K562 (cell line): ENCODE data around the gene POLDIP3. TPM values are rescaled to one million over a fixed set of nuclear protein-coding genes. Genes with fewer than 3 reads are reported as not detected.
A peak's percentile ranks its signal among the peaks of the same experiment; 100 is the strongest.
"Not testable (repeated sequence)": the region's sequence is repeated elsewhere in the genome, so short reads cannot be mapped to it uniquely, and the experiment has no call there.

Source experiments
- ATAC-seq: fragments of 200-7000 bp; cut with Tn5 transposase; 3 replicates; pipeline ENCODE4 v1.9.1; 2020; ENCODE audit warnings: moderate library complexity
- BruUV-seq: library from RNA; stranded (reverse); fragments of 400-500 nt; replicated peaks from 2 replicates; lab custom pipeline; 2021; lab: Mats Ljungman, UMichigan
- CTCF ChIA-PET: fragments of 300-600 bp; formaldehyde crosslinking; extraction: SDS; loops from one replicate; lab custom pipeline; 2021; ENCODE audit warnings: low intra/inter-chr PET ratio; lab: Yijun Ruan, JAX
- POLR2A ChIA-PET: fragments of 300-600, 350-650 bp; sonication (Branson Sonifier 250); formaldehyde crosslinking; extraction: SDS; loops from one replicate; lab custom pipeline; 2021; ENCODE audit warnings: antibody characterized with exemption, inconsistent platforms; lab: Yijun Ruan, JAX
- DNase-seq, 4 experiments: peaks; one replicate each; pipeline versions ENCODE4 v3.0.0 to v3.0.0-alpha.2; 2011 to 2018; ENCODE audit warnings: low spot score in 3 of 4, mixed read lengths in 3 of 4; ENCODE audit errors: extremely low read depth in 1 of 4
- FAIRE-seq: peaks from 2 replicates; lab custom pipeline; 2011; peaks lifted over from hg19 to GRCh38; lab: Jason Lieb, UNC
- H2AFZ ChIP-seq: 2 replicates; pipeline ENCODE4 v1.6.0; 2011; ENCODE audit warnings: low read depth, low read length, control low read depth, inconsistent platforms
- H3K27ac ChIP-seq: fragments of 200-600 bp; 3 replicates; pipeline ENCODE4 v1.8.0; 2011; ENCODE audit warnings: low read depth, mild to moderate bottlenecking, control low read depth, inconsistent platforms, low read length, moderate library complexity, mixed read lengths; ENCODE audit errors: extremely low read depth
- H3K27me3 ChIP-seq, 2 experiments: fragments of 300-600 bp in 1 of 2; 2 replicates in 1 of 2; 3 replicates in 1 of 2; pipeline versions ENCODE4 v1.6.0 to v1.8.0; 2011; ENCODE audit warnings: inconsistent platforms in 2 of 2, low read length in 2 of 2, mild to moderate bottlenecking in 1 of 2, mixed read lengths in 1 of 2, moderate library complexity in 1 of 2; ENCODE audit not compliant: control insufficient read depth in 2 of 2, insufficient read depth in 2 of 2
- H3K36me3 ChIP-seq: fragments of 300-600 bp; 3 replicates; pipeline ENCODE4 v1.8.0; 2011; ENCODE audit warnings: mild to moderate bottlenecking, low read length, inconsistent platforms; ENCODE audit not compliant: control insufficient read depth, insufficient read depth
- H3K4me1 ChIP-seq, 2 experiments: fragments of 200-600 bp in 1 of 2; replicated peaks in 1 of 2; 2 replicates in 1 of 2; 3 replicates in 1 of 2; pipeline versions ENCODE4 v1.5.1 to v1.8.0; 2011; ENCODE audit warnings: inconsistent platforms in 2 of 2, low read length in 2 of 2, mild to moderate bottlenecking in 1 of 2, mixed read lengths in 1 of 2, moderate library complexity in 1 of 2; ENCODE audit not compliant: control insufficient read depth in 2 of 2, insufficient read depth in 2 of 2
- H3K4me2 ChIP-seq: 2 replicates; pipeline ENCODE4 v1.6.1; 2011; ENCODE audit warnings: low read length, control low read depth, inconsistent platforms, mixed read lengths; ENCODE audit not compliant: insufficient read depth
- H3K4me3 ChIP-seq: fragments of 200-600 bp; sonication (generic), shearing (Covaris generic); 2 replicates; pipeline ENCODE4 v1.5.1; 2016; ENCODE audit warnings: control low read depth, inconsistent platforms
- H3K79me2 ChIP-seq: fragments of 200-600 bp; 3 replicates; pipeline ENCODE4 v1.8.0; 2011; ENCODE audit warnings: low read length, inconsistent platforms; ENCODE audit not compliant: control insufficient read depth, insufficient read depth
- H3K9ac ChIP-seq, 2 experiments: 2 replicates each; pipeline versions ENCODE4 v1.6.0 to v1.6.1; 2011; ENCODE audit warnings: low read depth in 2 of 2, low read length in 2 of 2, control low read depth in 1 of 2, inconsistent platforms in 1 of 2, mild to moderate bottlenecking in 1 of 2, mixed read lengths in 1 of 2; ENCODE audit not compliant: insufficient read depth in 1 of 2
- H3K9me1 ChIP-seq: one replicate; pipeline ENCODE4 v1.6.0; 2011; ENCODE audit warnings: inconsistent platforms, mild to moderate bottlenecking, low read length, moderate library complexity; ENCODE audit not compliant: control insufficient read depth, insufficient read depth
- H3K9me3 ChIP-seq: replicated peaks from 2 replicates; pipeline ENCODE4 v1.5.1; 2011; ENCODE audit warnings: low read depth, low read length, inconsistent platforms; ENCODE audit not compliant: control insufficient read depth, insufficient read depth
- H4K20me1 ChIP-seq: replicated peaks from 2 replicates; pipeline ENCODE4 v1.6.1; 2011; ENCODE audit warnings: low read length, inconsistent platforms, mixed read lengths; ENCODE audit not compliant: control insufficient read depth, insufficient read depth
- ZFX ChIP-seq: sonication (generic); formaldehyde crosslinking; IDR thresholded peaks from 2 replicates; pipeline ENCODE4 v1.8.0; 2022; ENCODE audit warnings: mild to moderate bottlenecking, missing genetic modification reagents, moderate library complexity
- WGBS: fragments of 100-300 bp; shearing (Covaris generic); methylation state at CpG from one replicate; pipeline ENCODE4 v1.1.6; 2016; ENCODE audit warnings: low coverage, mixed read lengths; ENCODE audit not compliant: insufficient coverage; ENCODE audit errors: missing lambda C conversion rate; 5-methylcytosine and 5-hydroxymethylcytosine counted together
- in situ Hi-C: fragments of 300-500 bp; cut with MboI; formaldehyde crosslinking; loops from 4 replicates; pipeline ENCODE4 v1.15.0; 2018; ENCODE audit warnings: inconsistent platforms, mixed read lengths
- intact Hi-C: fragments of 100-400 bp; cut with micrococcal nuclease; formaldehyde crosslinking; loops from 2 replicates; pipeline ENCODE4 v1.14.2; 2022
- polyA plus RNA-seq, 8 experiments: library from polyadenylated mRNA; depleted of rRNA in 4 of 8; stranded (reverse) in 5 of 8; unstranded in 3 of 8; fragments of >200 nt; fragmentation: Nextera tagmentation in 2 of 8; fragmentation: Illumina TruSeq in 1 of 8; extraction: Ambion mirVana in 2 of 8; extraction: Trizol in 1 of 8; gene quantifications; 2 replicates each; pipeline versions ENCODE4 v1.2.1 to v1.2.3, GENCODE V29; 2011 to 2014; ENCODE audit warnings: inconsistent platforms in 1 of 8, missing spikeins in 1 of 8
- total RNA-seq, 7 experiments: library from RNA; depleted of rRNA in 6 of 7; stranded (reverse); fragments of >200 nt in 6 of 7; fragmentation: Illumina TruSeq in 2 of 7; extraction: Trizol in 2 of 7; gene quantifications; 2 replicates each; pipeline versions ENCODE4 v1.2.1 to v1.2.3, GENCODE V29; 2011 to 2021; ENCODE audit warnings: low replicate concordance in 1 of 7
- TF ChIP-seq, protein P1 (sequence below): sonication (generic); formaldehyde crosslinking; IDR thresholded peaks from 2 replicates; pipeline ENCODE4 v1.8.0; 2023; ENCODE audit warnings: mild to moderate bottlenecking, missing genetic modification reagents
- TF ChIP-seq, protein P2 (sequence below): fragments of 450-650 bp; formaldehyde crosslinking; IDR thresholded peaks from 2 replicates; pipeline ENCODE4 v1.4.0; 2022; ENCODE audit warnings: missing genetic modification characterization
- TF ChIP-seq, protein P3 (sequence below): fragments of 450-650 bp; formaldehyde crosslinking; IDR thresholded peaks from 2 replicates; pipeline ENCODE4 v1.4.0; 2020; ENCODE audit warnings: mild to moderate bottlenecking, mixed read lengths

POLDIP3 gene
- total and polyA plus RNA-seq, 9 of the 15 experiments (the other 6 are each of a cell fraction or from before 2014, with no cell fraction given), result 14.3 to 53.0 (median 26.3) TPM

DNA sequence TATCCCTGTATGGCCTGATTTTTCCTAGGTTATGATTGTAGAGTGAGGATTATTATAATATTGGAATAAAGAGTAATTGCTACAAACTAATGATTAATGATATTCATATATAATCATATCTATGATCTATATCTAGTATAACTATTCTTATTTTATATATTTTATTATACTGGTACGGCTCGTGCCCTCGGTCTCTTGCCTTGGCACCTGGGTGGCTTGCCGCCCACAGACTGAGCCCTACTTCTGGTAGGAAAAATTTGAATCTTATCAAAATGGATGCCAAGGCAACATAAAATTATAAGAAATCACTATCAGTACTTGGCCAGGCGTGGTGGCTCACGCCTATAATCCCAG, 62.4 kb downstream of the POLDIP3 start:
- H3K9ac ChIP-seq, H3K27me3 ChIP-seq, BruUV-seq, H3K36me3 ChIP-seq, H3K4me3 ChIP-seq, H3K79me2 ChIP-seq, ATAC-seq, CTCF ChIA-PET, H3K4me2 ChIP-seq, in situ Hi-C loops, H4K20me1 ChIP-seq, H3K9me3 ChIP-seq, FAIRE-seq, H3K9me1 ChIP-seq, POLR2A ChIA-PET, DNase-seq, H2AFZ ChIP-seq, H3K27ac ChIP-seq: not testable (repeated sequence)
- TF ChIP-seq ZFX (CRISPR knock-in tag), result 0 out of 2 replicates have a peak, but pooled peaks have one; percentile 12
- intact Hi-C loops, result loop anchor here (2.0 kb wide), 1 partner anchor 19 kb away; no protein-coding TSS in a partner anchor
- 92% methylated on average over 6 of the region's 6 CpGs for WGBS
- H3K4me1 ChIP-seq, result peaks cover 9 to 32% of the 10 kb centered on the region in 2 experiments; a peak in 4 of 5 replicates

DNA sequence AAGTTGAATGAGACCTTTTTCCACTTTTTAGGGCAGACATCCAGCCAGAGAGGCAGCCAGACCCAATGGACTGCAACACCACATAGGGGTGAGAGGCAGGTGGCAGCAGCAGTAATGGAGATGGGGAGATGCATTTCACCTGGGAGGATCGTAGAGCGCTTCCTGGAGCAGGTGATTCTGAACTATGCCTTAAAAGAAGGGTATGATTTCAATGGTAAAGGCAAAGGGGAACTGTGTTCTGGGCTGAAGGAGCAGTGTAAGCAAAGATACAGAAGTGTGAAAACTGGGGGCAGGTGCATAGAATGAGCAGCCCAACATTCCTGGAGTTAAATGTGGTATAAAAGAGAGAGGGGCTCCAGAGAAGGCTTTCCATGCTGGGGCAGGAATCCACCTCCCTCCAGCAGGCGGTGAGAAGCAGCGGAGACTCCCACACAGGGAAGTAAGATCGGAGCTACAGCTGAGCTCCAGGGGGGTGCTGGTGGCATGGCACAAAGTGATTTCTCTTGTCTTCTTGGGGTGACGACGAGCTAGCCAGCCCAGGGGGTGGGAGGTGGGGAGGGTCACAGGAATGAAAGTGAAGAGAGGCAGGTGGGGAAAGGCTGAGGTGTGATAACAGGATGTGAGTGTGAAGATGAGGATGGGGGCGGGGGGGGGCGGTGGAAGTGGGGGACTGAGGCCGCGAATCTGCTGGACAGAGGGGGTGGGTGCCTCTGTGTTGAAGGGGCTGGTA, 65.2 kb downstream of the POLDIP3 start:
- Histone ChIP-seq H3K9ac (no peak overlapping the region), H3K9me1 (no peaks in the 10 kb centered on the region), H2AFZ (no peak overlapping the region), H3K27me3 (no peaks in the 10 kb centered on the region), H3K36me3 (no peaks in the 10 kb centered on the region), H3K27ac (no peak overlapping the region), H3K4me3 (no peak overlapping the region), H3K9me3 (no peaks in the 10 kb centered on the region), H3K4me2 (no peak overlapping the region), H4K20me1 (no peaks in the 10 kb centered on the region), H3K4me1 (peaks cover 9 to 30% of the 10 kb centered on the region in 2 experiments; a peak in 4 of 5 replicates), H3K79me2 (peaks cover 7% of the 10 kb centered on the region; the same call in 2 of the 3 replicates)
- BruUV-seq, result no TSS peak
- DNase-seq (no peak), FAIRE-seq (no peak), ATAC-seq (no peak)
- CTCF ChIA-PET, result no interaction called here
- intact Hi-C loops (no loop called here), in situ Hi-C loops (no loop called here)
- POLR2A ChIA-PET, result interaction anchor here (0.6 kb wide), 2 partner anchors 377 to 682 kb away, joined by 3 read pairs; no protein-coding TSS in a partner anchor
- 57% methylated on average over 7 of the region's 11 CpGs for WGBS
- TF ChIP-seq, protein P1, sequence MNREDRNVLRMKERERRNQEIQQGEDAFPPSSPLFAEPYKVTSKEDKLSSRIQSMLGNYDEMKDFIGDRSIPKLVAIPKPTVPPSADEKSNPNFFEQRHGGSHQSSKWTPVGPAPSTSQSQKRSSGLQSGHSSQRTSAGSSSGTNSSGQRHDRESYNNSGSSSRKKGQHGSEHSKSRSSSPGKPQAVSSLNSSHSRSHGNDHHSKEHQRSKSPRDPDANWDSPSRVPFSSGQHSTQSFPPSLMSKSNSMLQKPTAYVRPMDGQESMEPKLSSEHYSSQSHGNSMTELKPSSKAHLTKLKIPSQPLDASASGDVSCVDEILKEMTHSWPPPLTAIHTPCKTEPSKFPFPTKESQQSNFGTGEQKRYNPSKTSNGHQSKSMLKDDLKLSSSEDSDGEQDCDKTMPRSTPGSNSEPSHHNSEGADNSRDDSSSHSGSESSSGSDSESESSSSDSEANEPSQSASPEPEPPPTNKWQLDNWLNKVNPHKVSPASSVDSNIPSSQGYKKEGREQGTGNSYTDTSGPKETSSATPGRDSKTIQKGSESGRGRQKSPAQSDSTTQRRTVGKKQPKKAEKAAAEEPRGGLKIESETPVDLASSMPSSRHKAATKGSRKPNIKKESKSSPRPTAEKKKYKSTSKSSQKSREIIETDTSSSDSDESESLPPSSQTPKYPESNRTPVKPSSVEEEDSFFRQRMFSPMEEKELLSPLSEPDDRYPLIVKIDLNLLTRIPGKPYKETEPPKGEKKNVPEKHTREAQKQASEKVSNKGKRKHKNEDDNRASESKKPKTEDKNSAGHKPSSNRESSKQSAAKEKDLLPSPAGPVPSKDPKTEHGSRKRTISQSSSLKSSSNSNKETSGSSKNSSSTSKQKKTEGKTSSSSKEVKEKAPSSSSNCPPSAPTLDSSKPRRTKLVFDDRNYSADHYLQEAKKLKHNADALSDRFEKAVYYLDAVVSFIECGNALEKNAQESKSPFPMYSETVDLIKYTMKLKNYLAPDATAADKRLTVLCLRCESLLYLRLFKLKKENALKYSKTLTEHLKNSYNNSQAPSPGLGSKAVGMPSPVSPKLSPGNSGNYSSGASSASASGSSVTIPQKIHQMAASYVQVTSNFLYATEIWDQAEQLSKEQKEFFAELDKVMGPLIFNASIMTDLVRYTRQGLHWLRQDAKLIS, result no peak
- TF ChIP-seq, protein P2, sequence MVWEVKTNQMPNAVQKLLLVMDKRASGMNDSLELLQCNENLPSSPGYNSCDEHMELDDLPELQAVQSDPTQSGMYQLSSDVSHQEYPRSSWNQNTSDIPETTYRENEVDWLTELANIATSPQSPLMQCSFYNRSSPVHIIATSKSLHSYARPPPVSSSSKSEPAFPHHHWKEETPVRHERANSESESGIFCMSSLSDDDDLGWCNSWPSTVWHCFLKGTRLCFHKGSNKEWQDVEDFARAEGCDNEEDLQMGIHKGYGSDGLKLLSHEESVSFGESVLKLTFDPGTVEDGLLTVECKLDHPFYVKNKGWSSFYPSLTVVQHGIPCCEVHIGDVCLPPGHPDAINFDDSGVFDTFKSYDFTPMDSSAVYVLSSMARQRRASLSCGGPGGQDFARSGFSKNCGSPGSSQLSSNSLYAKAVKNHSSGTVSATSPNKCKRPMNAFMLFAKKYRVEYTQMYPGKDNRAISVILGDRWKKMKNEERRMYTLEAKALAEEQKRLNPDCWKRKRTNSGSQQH (CRISPR knock-in tag), result no peak
- TF ChIP-seq, protein P3, sequence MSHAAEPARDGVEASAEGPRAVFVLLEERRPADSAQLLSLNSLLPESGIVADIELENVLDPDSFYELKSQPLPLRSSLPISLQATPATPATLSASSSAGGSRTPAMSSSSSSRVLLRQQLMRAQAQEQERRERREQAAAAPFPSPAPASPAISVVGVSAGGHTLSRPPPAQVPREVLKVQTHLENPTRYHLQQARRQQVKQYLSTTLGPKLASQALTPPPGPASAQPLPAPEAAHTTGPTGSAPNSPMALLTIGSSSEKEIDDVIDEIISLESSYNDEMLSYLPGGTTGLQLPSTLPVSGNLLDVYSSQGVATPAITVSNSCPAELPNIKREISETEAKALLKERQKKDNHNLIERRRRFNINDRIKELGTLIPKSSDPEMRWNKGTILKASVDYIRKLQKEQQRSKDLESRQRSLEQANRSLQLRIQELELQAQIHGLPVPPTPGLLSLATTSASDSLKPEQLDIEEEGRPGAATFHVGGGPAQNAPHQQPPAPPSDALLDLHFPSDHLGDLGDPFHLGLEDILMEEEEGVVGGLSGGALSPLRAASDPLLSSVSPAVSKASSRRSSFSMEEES (CRISPR knock-in tag), result no peak
